NCI-H345 treated with DMSO at 0.1 percent for 48 hours (cell line): ENCODE measurements around the gene SEC23B.
"Not testable (repeated sequence)": the region's sequence is repeated elsewhere in the genome, so short reads cannot be mapped to it uniquely, and the experiment has no call there.

Experiments used
- DNase-seq: peaks from one replicate; lab custom pipeline; 2025; ENCODE audit not compliant: unreplicated experiment; lab: John Stamatoyannopoulos, UW

Gene SEC23B

GRCh38 chr20:18524646-18525045, 16.9 kb downstream of the SEC23B start:
- no peak for DNase-seq

GRCh38 chr20:18526761-18527160, 19.0 kb downstream of the SEC23B start:
- DNase-seq: not testable (repeated sequence)

GRCh38 chr20:18527339-18527738, 19.6 kb downstream of the SEC23B start:
- DNase-seq: no peak

GRCh38 chr20:18527836-18528235, 20.1 kb downstream of the SEC23B start:
- no peak for DNase-seq

- DNase-seq: no peak
These were observed 21.3 kb downstream of the SEC23B start for GRCh38 chr20:18529041-18529440.

- no peak for DNase-seq
These were observed 24.9 kb downstream of the SEC23B start for GRCh38 chr20:18532626-18533025.

- DNase-seq: no peak
These were observed 25.8 kb downstream of the SEC23B start for GRCh38 chr20:18533491-18533890.

GRCh38 chr20:18533978-18534644, 26.4 kb downstream of the SEC23B start:
- no peak for DNase-seq

GRCh38 chr20:18537651-18538050, 29.9 kb downstream of the SEC23B start:
- DNase-seq: no peak

GRCh38 chr20:18541741-18542140, 34.0 kb downstream of the SEC23B start:
- DNase-seq: no peak

- no peak for DNase-seq
These were observed 35.5 kb downstream of the SEC23B start for GRCh38 chr20:18543216-18543615.

GRCh38 chr20:18543932-18544331, 36.2 kb downstream of the SEC23B start:
- peak; percentile 99 for DNase-seq

- no peak for DNase-seq
These were observed 37.8 kb downstream of the SEC23B start for GRCh38 chr20:18545566-18545965.

- DNase-seq: no peak
These were observed 40.7 kb downstream of the SEC23B start for GRCh38 chr20:18548465-18548864.

GRCh38 chr20:18553746-18554145, 46.0 kb downstream of the SEC23B start:
- DNase-seq: no peak

GRCh38 chr20:18566892-18567738, 59.4 kb downstream of the SEC23B start, which contains the start of gene SMIM26:
Gene SMIM26 (plus strand): TSS chr20:18567432. CDS start chr20:18567479, 47 bp downstream.
- peak; percentile 92 for DNase-seq

- DNase-seq: no peak
These were observed 60.0 kb downstream of the SEC23B start for GRCh38 chr20:18567739-18568091.

GRCh38 chr20:18571009-18571408, 63.3 kb downstream of the SEC23B start:
- no peak for DNase-seq

- no peak for DNase-seq
These were observed 63.8 kb downstream of the SEC23B start for GRCh38 chr20:18571578-18571977.

- DNase-seq: no peak
These were observed 70.2 kb downstream of the SEC23B start for GRCh38 chr20:18577942-18578341.

GRCh38 chr20:18578581-18578980, 70.8 kb downstream of the SEC23B start:
- no peak for DNase-seq

- DNase-seq: no peak
These were observed 72.3 kb downstream of the SEC23B start for GRCh38 chr20:18580012-18580411.
